Measurements from ENCODE around the gene CLCN3.
A peak's percentile ranks its signal among the peaks of the same experiment; 100 is the strongest.

The CLCN3 gene

GRCh38 chr4:169655401-169655800 is 35.0 kb downstream of the CLCN3 start:
- no peaks in the 10 kb centered on the region for H3K27me3 ChIP-seq (ENCODE audit: control insufficient read depth, insufficient read depth, low read length)
- H3K27ac ChIP-seq (ENCODE audit: low read length): no peak overlapping the region
- no peaks in the 10 kb centered on the region for H3K4me1 ChIP-seq (ENCODE audit: control insufficient read depth, insufficient read depth, low read length)
- no peak for DNase-seq (ENCODE audit: low read depth, low spot score)
- no peaks in the 10 kb centered on the region for H3K36me3 ChIP-seq (ENCODE audit: control insufficient read depth, insufficient read depth, low read length)
- WGBS (ENCODE audit: insufficient coverage, insufficient read length): no CpG with 5 or more reads among the region's 6 CpGs
- no peaks in the 10 kb centered on the region for H3K9me3 ChIP-seq (ENCODE audit: control insufficient read depth, insufficient read depth, low read length)
- no peak overlapping the region for H3K4me3 ChIP-seq (ENCODE audit: low read length)

DNA sequence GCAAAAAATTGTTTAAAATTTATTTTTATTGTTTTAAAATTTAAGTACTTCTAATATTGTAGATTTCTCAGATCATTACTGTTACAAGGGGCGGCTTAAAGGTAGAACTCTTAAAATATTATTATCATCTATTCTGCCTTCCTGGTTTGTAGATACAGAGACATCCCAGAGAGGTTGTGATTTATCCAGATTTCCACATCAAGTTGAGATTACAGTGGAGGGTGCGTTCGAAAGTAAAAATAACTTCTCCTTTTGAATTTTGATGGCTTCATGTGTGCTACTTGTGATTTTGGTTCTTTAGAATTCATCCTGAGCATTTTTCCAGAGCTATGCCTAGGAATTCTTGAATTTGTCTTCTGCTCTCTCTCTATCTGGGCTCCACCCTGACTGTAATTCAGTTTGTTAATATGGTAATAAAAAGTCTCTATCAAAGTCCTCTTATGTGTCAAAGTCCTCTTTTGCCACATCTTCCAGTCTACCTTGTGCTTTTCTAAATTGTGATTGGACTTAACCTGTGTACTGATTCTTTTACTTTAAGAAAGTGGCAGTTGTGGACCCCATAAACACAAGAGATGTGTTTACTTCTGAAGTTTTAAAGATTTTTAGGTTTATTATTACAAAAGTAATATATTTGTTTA is 37.2 kb downstream of the CLCN3 start:
- H3K27ac ChIP-seq (ENCODE audit: low read length): no peak overlapping the region
- DNase-seq (ENCODE audit: low read depth, low spot score): no peak
- no peaks in the 10 kb centered on the region for H3K9me3 ChIP-seq (ENCODE audit: control insufficient read depth, insufficient read depth, low read length)
- H3K27me3 ChIP-seq (ENCODE audit: control insufficient read depth, insufficient read depth, low read length): no peaks in the 10 kb centered on the region
- WGBS (ENCODE audit: insufficient coverage, insufficient read length): no CpG with 5 or more reads among the region's 3 CpGs
- H3K4me1 ChIP-seq (ENCODE audit: control insufficient read depth, insufficient read depth, low read length): no peaks in the 10 kb centered on the region
- H3K36me3 ChIP-seq (ENCODE audit: control insufficient read depth, insufficient read depth, low read length): no peaks in the 10 kb centered on the region
- H3K4me3 ChIP-seq (ENCODE audit: low read length): no peak overlapping the region

- no CpG with 5 or more reads among the region's 2 CpGs for WGBS (ENCODE audit: insufficient coverage, insufficient read length)
- no peaks in the 10 kb centered on the region for H3K4me1 ChIP-seq (ENCODE audit: control insufficient read depth, insufficient read depth, low read length)
- no peak overlapping the region for H3K27ac ChIP-seq (ENCODE audit: low read length)
- H3K27me3 ChIP-seq (ENCODE audit: control insufficient read depth, insufficient read depth, low read length): no peaks in the 10 kb centered on the region
- no peaks in the 10 kb centered on the region for H3K36me3 ChIP-seq (ENCODE audit: control insufficient read depth, insufficient read depth, low read length)
- DNase-seq (ENCODE audit: low read depth, low spot score): no peak
- H3K9me3 ChIP-seq (ENCODE audit: control insufficient read depth, insufficient read depth, low read length): no peaks in the 10 kb centered on the region
- H3K4me3 ChIP-seq (ENCODE audit: low read length): no peak overlapping the region
Measured at GRCh38 chr4:169658196-169658595, 37.8 kb downstream of the CLCN3 start.

DNA sequence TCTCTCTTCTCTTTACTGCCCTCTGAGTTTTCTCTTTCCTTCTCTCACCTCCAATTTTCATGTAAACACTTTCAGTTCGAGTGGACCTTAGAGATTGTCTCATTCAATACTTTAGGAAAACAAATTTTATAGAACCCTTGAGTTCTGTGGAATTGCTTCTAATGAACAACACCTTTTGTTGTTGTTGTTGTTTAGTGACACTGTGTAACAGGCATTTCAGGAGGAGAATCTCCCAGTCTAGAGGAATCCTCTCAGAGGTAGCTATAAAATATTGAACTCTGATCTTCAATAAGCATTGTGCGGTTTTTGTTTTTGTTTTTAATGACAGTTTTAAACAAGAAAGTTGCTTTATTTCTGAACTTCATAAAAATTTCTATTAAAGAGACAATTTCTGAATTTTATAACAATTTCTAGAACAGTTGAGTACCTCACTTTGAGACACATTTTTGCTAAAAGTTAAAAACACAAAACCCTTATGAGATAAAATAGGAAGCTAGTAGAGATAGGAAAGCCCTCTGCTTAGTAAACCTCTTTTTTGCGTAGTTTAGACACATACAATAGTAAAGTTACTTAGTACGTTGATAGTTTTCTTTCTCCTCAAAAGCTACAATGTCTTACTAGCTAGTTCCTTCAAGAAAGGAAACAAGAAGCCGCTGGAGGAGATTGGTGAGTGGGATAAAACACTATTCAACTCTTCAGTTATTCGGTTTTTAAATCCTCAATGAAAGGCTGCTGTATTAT is 38.8 kb downstream of the CLCN3 start:
- no peak overlapping the region for H3K27ac ChIP-seq (ENCODE audit: low read length)
- no peaks in the 10 kb centered on the region for H3K36me3 ChIP-seq (ENCODE audit: control insufficient read depth, insufficient read depth, low read length)
- H3K4me3 ChIP-seq (ENCODE audit: low read length): no peak overlapping the region
- H3K27me3 ChIP-seq (ENCODE audit: control insufficient read depth, insufficient read depth, low read length): no peaks in the 10 kb centered on the region
- H3K4me1 ChIP-seq (ENCODE audit: control insufficient read depth, insufficient read depth, low read length): no peaks in the 10 kb centered on the region
- no peaks in the 10 kb centered on the region for H3K9me3 ChIP-seq (ENCODE audit: control insufficient read depth, insufficient read depth, low read length)
- DNase-seq (ENCODE audit: low read depth, low spot score): no peak
- no CpG with 5 or more reads among the region's 6 CpGs for WGBS (ENCODE audit: insufficient coverage, insufficient read length)

DNA sequence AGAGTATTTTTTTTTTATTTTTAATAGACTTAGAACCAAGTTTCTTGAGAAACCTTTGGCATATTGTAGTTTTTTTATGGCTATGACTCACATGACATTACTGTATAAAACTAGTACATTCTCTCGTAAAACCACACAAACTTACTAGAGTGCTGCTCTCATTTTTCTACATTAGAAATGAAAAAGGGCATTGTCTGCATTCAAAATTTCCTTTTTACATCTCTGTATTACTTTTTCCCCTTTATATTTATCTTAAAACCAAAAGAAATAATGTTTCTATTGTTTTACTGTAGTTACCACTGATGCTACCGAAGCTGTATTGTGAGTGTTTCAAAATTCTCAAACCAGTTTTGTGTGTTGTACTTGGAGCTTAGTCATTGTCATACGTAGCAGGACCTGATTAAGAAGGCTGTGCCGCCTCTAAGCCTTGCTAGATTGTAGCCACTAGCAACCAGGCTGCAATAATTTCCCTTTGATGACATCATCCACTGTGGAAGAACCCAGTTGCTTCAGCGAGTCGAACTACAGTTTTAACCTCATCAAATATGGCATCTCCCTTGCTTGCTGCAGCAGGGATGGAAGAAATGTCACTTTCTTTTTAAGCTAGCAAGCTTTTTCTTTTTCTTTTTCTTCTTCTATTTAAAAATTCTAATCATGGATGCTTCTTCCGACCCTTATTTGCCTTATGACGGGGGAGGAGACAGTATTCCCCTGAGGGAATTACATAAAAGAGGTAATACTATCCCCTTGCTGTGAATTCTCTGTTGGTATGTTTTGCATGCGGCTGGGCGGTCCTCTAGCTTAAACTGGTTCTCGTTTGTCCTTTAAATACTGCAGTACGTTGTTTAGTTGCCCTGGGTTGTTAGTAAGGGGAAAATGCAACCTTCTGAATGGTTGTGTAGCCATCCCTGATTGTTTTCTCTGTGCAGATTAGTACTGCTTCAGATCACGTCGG is 39.6 kb downstream of the CLCN3 start:
- DNase-seq (ENCODE audit: low read depth, low spot score): peak; percentile 18
- Histone ChIP-seq H3K27ac (ENCODE audit: low read length) (no peak overlapping the region), H3K4me3 (ENCODE audit: low read length) (peak overlapping the region; percentile 12; the same call in 1 of the 2 replicates), H3K36me3 (ENCODE audit: control insufficient read depth, insufficient read depth, low read length) (no peaks in the 10 kb centered on the region), H3K4me1 (ENCODE audit: control insufficient read depth, insufficient read depth, low read length) (no peaks in the 10 kb centered on the region), H3K9me3 (ENCODE audit: control insufficient read depth, insufficient read depth, low read length) (no peaks in the 10 kb centered on the region), H3K27me3 (ENCODE audit: control insufficient read depth, insufficient read depth, low read length) (no peaks in the 10 kb centered on the region)
- WGBS (ENCODE audit: insufficient coverage, insufficient read length): no CpG with 5 or more reads among the region's 14 CpGs

DNA sequence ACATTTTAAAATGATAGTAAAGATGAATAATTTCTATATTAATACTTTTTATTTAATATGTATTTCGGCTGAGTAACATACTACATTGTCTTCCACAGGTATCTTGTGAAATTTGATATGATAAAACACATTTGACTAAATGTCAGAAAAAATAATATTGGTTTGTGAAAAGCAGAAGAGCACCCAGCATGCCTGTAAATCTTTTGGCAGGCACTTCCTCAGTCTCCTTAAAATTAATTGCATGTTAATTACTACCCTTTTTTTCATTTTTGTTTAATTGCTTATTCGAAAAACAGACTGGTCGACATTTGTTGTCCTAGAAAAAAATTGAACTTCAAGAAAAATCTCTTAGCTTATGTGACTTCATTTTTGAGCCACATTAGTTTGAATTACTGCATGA is 40.6 kb downstream of the CLCN3 start:
- Histone ChIP-seq H3K36me3 (ENCODE audit: control insufficient read depth, insufficient read depth, low read length) (no peaks in the 10 kb centered on the region), H3K27me3 (ENCODE audit: control insufficient read depth, insufficient read depth, low read length) (no peaks in the 10 kb centered on the region), H3K4me1 (ENCODE audit: control insufficient read depth, insufficient read depth, low read length) (no peaks in the 10 kb centered on the region), H3K27ac (ENCODE audit: low read length) (no peak overlapping the region), H3K4me3 (ENCODE audit: low read length) (no peak overlapping the region), H3K9me3 (ENCODE audit: control insufficient read depth, insufficient read depth, low read length) (no peaks in the 10 kb centered on the region)
- no CpG with 5 or more reads among the region's 3 CpGs for WGBS (ENCODE audit: insufficient coverage, insufficient read length)
- DNase-seq (ENCODE audit: low read depth, low spot score): no peak

DNA sequence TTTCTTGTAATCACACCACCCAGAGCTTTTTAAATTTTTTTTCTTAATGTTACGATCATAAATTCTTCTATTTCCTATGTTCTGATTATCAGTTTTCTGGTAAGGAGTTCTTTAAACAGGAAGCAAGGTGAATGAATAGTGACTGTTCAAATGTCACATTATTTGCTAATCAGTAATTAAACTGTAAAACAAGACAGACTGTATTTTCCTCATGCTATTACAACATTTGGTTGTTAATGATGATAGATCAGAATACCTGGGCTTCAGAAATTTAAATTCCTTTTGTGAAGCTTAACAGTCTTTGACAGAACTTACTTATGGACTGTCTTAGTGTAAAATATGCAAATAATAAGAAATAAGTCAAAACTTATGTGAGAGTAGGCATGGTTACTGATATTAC is 41.4 kb downstream of the CLCN3 start:
- H3K4me1 ChIP-seq (ENCODE audit: control insufficient read depth, insufficient read depth, low read length): no peaks in the 10 kb centered on the region
- WGBS (ENCODE audit: insufficient coverage, insufficient read length): no CpG with 5 or more reads among the region's 1 CpG
- no peaks in the 10 kb centered on the region for H3K36me3 ChIP-seq (ENCODE audit: control insufficient read depth, insufficient read depth, low read length)
- no peak for DNase-seq (ENCODE audit: low read depth, low spot score)
- H3K27me3 ChIP-seq (ENCODE audit: control insufficient read depth, insufficient read depth, low read length): no peaks in the 10 kb centered on the region
- H3K27ac ChIP-seq (ENCODE audit: low read length): no peak overlapping the region
- H3K4me3 ChIP-seq (ENCODE audit: low read length): no peak overlapping the region
- H3K9me3 ChIP-seq (ENCODE audit: control insufficient read depth, insufficient read depth, low read length): no peaks in the 10 kb centered on the region

- H3K9me3 ChIP-seq (ENCODE audit: control insufficient read depth, insufficient read depth, low read length): no peaks in the 10 kb centered on the region
- no peaks in the 10 kb centered on the region for H3K27me3 ChIP-seq (ENCODE audit: control insufficient read depth, insufficient read depth, low read length)
- no peaks in the 10 kb centered on the region for H3K4me1 ChIP-seq (ENCODE audit: control insufficient read depth, insufficient read depth, low read length)
- no peak overlapping the region for H3K27ac ChIP-seq (ENCODE audit: low read length)
- WGBS (ENCODE audit: insufficient coverage, insufficient read length): no CpG with 5 or more reads among the region's 3 CpGs
- DNase-seq (ENCODE audit: low read depth, low spot score): no peak
- H3K4me3 ChIP-seq (ENCODE audit: low read length): no peak overlapping the region
- no peaks in the 10 kb centered on the region for H3K36me3 ChIP-seq (ENCODE audit: control insufficient read depth, insufficient read depth, low read length)
Measured at GRCh38 chr4:169662206-169662605, 41.8 kb downstream of the CLCN3 start.

DNA sequence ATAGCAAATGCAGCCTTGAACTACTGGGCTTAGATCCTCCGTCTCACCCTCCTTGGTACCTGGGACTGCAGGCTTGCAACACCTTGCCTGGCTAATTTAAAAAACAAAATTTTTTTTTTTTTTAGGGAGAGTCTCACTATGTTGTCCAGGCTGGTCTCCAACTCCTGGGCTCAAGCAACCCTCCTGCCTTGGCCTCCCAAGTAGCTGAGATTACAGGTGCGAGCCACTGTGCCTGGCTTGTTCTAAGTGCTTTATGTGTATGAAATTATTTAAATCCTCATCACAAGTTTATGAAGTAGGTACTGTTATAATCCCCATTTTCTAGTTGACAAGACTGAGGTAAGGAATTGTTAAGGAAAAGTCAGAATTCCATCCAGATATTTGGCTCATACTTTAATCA is 43.0 kb downstream of the CLCN3 start:
- no CpG with 5 or more reads among the region's 2 CpGs for WGBS (ENCODE audit: insufficient coverage, insufficient read length)
- no peak overlapping the region for H3K27ac ChIP-seq (ENCODE audit: low read length)
- H3K4me3 ChIP-seq (ENCODE audit: low read length): no peak overlapping the region
- no peaks in the 10 kb centered on the region for H3K27me3 ChIP-seq (ENCODE audit: control insufficient read depth, insufficient read depth, low read length)
- H3K4me1 ChIP-seq (ENCODE audit: control insufficient read depth, insufficient read depth, low read length): no peaks in the 10 kb centered on the region
- no peaks in the 10 kb centered on the region for H3K36me3 ChIP-seq (ENCODE audit: control insufficient read depth, insufficient read depth, low read length)
- DNase-seq (ENCODE audit: low read depth, low spot score): no peak
- no peaks in the 10 kb centered on the region for H3K9me3 ChIP-seq (ENCODE audit: control insufficient read depth, insufficient read depth, low read length)

GRCh38 chr4:169663831-169664230 is 43.5 kb downstream of the CLCN3 start:
- H3K4me1 ChIP-seq (ENCODE audit: control insufficient read depth, insufficient read depth, low read length): no peaks in the 10 kb centered on the region
- no peak for DNase-seq (ENCODE audit: low read depth, low spot score)
- no peaks in the 10 kb centered on the region for H3K9me3 ChIP-seq (ENCODE audit: control insufficient read depth, insufficient read depth, low read length)
- no peak overlapping the region for H3K4me3 ChIP-seq (ENCODE audit: low read length)
- no peaks in the 10 kb centered on the region for H3K36me3 ChIP-seq (ENCODE audit: control insufficient read depth, insufficient read depth, low read length)
- no CpG with 5 or more reads among the region's 2 CpGs for WGBS (ENCODE audit: insufficient coverage, insufficient read length)
- H3K27me3 ChIP-seq (ENCODE audit: control insufficient read depth, insufficient read depth, low read length): no peaks in the 10 kb centered on the region
- no peak overlapping the region for H3K27ac ChIP-seq (ENCODE audit: low read length)

All from iPS DF 6.9 (cell line).